ENCODE data around the gene ACAP2.
"Not testable (repeated sequence)": the region's sequence is repeated elsewhere in the genome, so short reads cannot be mapped to it uniquely, and the experiment has no call there.

The ACAP2 gene

GRCh38 chr3:195297446-195297845 is 145.4 kb downstream of the ACAP2 start:
- TF ChIP-seq CTCF (IDR thresholded peaks at IDR 0.05; ENCODE audit: insufficient read depth, low read depth, low read length, missing control alignments) = no peak
- no peak overlapping the region for H3K4me3 ChIP-seq (ENCODE audit: low read length)
- DNase-seq (ENCODE audit: low read depth) = no peak

- H3K4me3 ChIP-seq (ENCODE audit: low read length) = no peak overlapping the region
- no peak for TF ChIP-seq CTCF (IDR thresholded peaks at IDR 0.05; ENCODE audit: insufficient read depth, low read depth, low read length, missing control alignments)
- no peak for DNase-seq (ENCODE audit: low read depth)
These were observed 146.2 kb downstream of the ACAP2 start for GRCh38 chr3:195296662-195297061.

GRCh38 chr3:195291121-195291520 is 151.7 kb downstream of the ACAP2 start:
- DNase-seq (ENCODE audit: low read depth) = no peak

GRCh38 chr3:195290643-195291042 is 152.2 kb downstream of the ACAP2 start:
- not testable (repeated sequence) for H3K4me3 ChIP-seq (ENCODE audit: low read length); DNase-seq (ENCODE audit: low read depth)

More at GRCh38 chr3:195291121-195291520, 151.7 kb downstream of the ACAP2 start:
- no peak overlapping the region for H3K4me3 ChIP-seq (ENCODE audit: low read length)
- no peak for TF ChIP-seq CTCF (IDR thresholded peaks at IDR 0.05; ENCODE audit: insufficient read depth, low read depth, low read length, missing control alignments)

- peak; percentile 54 for DNase-seq (ENCODE audit: low read depth)
- H3K4me3 ChIP-seq (ENCODE audit: low read length) = no peak overlapping the region
- no peak for TF ChIP-seq CTCF (IDR thresholded peaks at IDR 0.05; ENCODE audit: insufficient read depth, low read depth, low read length, missing control alignments)
These were observed 156.5 kb downstream of the ACAP2 start for GRCh38 chr3:195286115-195286872.

- no peak overlapping the region for H3K4me3 ChIP-seq (ENCODE audit: low read length)
- DNase-seq (ENCODE audit: low read depth) = no peak
- no peak for TF ChIP-seq CTCF (IDR thresholded peaks at IDR 0.05; ENCODE audit: insufficient read depth, low read depth, low read length, missing control alignments)
These were observed 157.4 kb downstream of the ACAP2 start for GRCh38 chr3:195285372-195285771.

GRCh38 chr3:195284842-195285241 is 158.0 kb downstream of the ACAP2 start:
- no peak overlapping the region for H3K4me3 ChIP-seq (ENCODE audit: low read length)
- no peak for TF ChIP-seq CTCF (IDR thresholded peaks at IDR 0.05; ENCODE audit: insufficient read depth, low read depth, low read length, missing control alignments)
- DNase-seq (ENCODE audit: low read depth) = no peak

All from epithelial cell of esophagus (primary cell).